Kidney (tissue), 14 donors: ENCODE results near the gene LYZ. TPM values are rescaled to one million over a fixed set of nuclear protein-coding genes. Genes with fewer than 3 reads are reported as not detected.

Experiments used
- DNase-seq, 5 donors: peaks; one replicate each; pipeline ENCODE4 v3.0.0-alpha.2; 2013 to 2020
- FAIRE-seq: peaks from 2 replicates; lab custom pipeline; 2012; peaks lifted over from hg19 to GRCh38; lab: Jason Lieb, UNC
- H3K27ac ChIP-seq, 2 donors: one replicate each; pipeline ENCODE4 v1.7.0; 2013; ENCODE audit warnings: low read depth in 2 of 2, low read length in 2 of 2, inconsistent platforms in 1 of 2
- H3K27me3 ChIP-seq: one replicate; pipeline ENCODE4 v1.7.1; 2013; ENCODE audit warnings: low read length, inconsistent platforms; ENCODE audit not compliant: control insufficient read depth, insufficient read depth
- H3K36me3 ChIP-seq, 3 donors: one replicate each; pipeline versions ENCODE4 v1.7.0 to v1.7.1; 2013; ENCODE audit warnings: low read length in 3 of 3, control low read depth in 1 of 3, inconsistent platforms in 1 of 3; ENCODE audit not compliant: insufficient read depth in 3 of 3, control insufficient read depth in 2 of 3
- H3K4me1 ChIP-seq, 3 donors: one replicate each; pipeline versions ENCODE4 v1.7.0 to v1.7.1; 2013; ENCODE audit warnings: low read length in 3 of 3, inconsistent platforms in 1 of 3, low read depth in 1 of 3; ENCODE audit not compliant: control insufficient read depth in 2 of 3, insufficient read depth in 2 of 3
- H3K4me3 ChIP-seq, 3 donors: one replicate each; pipeline versions ENCODE4 v1.7.0 to v1.8.1; 2013; ENCODE audit warnings: low read length in 3 of 3, control low read depth in 1 of 3, inconsistent platforms in 1 of 3
- H3K9ac ChIP-seq, 3 donors: one replicate each; pipeline versions ENCODE4 v1.7.0 to v1.7.1; 2013; ENCODE audit warnings: low read length in 3 of 3, control low read depth in 1 of 3, inconsistent platforms in 1 of 3
- H3K9me3 ChIP-seq, 3 donors: one replicate each; pipeline versions ENCODE4 v1.7.0 to v1.7.1; 2013; ENCODE audit warnings: low read length in 3 of 3, control low read depth in 1 of 3, inconsistent platforms in 1 of 3; ENCODE audit not compliant: control insufficient read depth in 2 of 3, insufficient read depth in 1 of 3
- intact Hi-C: fragments of 100-400 bp; cut with DNase I; formaldehyde crosslinking; loops from one replicate; pipeline ENCODE4 v1.11.1; 2022
- polyA plus RNA-seq: library from polyadenylated mRNA; stranded (reverse); fragments of 350-450 nt; fragmentation: Illumina TruSeq; extraction: RNeasy Lipid Tissue Mini Kit (QIAGEN cat#74804); gene quantifications from one replicate; pipeline ENCODE4 v1.2.3, GENCODE V29; 2014; ENCODE audit warnings: low read depth, low replicate concordance; ENCODE audit not compliant: insufficient read depth
- total RNA-seq: library from RNA; stranded (reverse); fragmentation: NEBNext Ultra II Directional; extraction: Animal tissue kit (Norgen Biotek cat#: 25700); gene quantifications from one replicate; pipeline ENCODE4 v1.2.1, GENCODE V29; 2021
- TF ChIP-seq, protein P1 (sequence below): IDR thresholded peaks from 3 replicates; pipeline ENCODE4 v1.5.1; 2012; ENCODE audit warnings: mild to moderate bottlenecking, moderate library complexity, borderline replicate concordance; ENCODE audit not compliant: insufficient read depth; ENCODE audit errors: extremely low read depth
- donor health status: control.
- donor health status: control.
- donor health status: control.
- donor health status: control.
- donor health status: control.
- donor health status: DM: yes; HTN: yes; CAD: no.
- donor health status: Normal renal cell carcinoma (clear cell type).

The LYZ gene
- total and polyA plus RNA-seq, 2 donors from 2014 or later, result 7.1 to 70.9 TPM

DNA sequence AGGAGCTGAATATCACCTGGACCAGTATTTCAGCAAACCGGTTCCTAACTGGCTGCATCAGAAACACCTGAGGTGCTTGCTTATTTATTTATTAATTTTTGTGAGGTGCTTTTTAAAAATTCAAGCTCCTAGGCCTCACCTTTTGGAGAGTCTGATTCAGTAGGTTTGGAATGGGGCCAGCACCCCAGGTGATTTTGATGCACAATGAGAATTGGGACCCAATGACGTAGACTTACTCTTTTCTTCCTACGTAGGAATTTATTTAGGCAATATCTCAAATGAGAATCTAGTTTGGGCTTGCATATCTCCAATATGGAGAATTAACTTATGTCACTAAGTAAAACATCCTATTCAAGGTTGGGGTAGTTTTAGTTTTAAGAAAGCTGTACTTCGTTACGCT lies 18.6 kb downstream of the LYZ start:
- FAIRE-seq (no peak), DNase-seq (peak in 1 of 5 donors; percentile 12)
- intact Hi-C loops, result no loop called here
- TF ChIP-seq, protein P1, sequence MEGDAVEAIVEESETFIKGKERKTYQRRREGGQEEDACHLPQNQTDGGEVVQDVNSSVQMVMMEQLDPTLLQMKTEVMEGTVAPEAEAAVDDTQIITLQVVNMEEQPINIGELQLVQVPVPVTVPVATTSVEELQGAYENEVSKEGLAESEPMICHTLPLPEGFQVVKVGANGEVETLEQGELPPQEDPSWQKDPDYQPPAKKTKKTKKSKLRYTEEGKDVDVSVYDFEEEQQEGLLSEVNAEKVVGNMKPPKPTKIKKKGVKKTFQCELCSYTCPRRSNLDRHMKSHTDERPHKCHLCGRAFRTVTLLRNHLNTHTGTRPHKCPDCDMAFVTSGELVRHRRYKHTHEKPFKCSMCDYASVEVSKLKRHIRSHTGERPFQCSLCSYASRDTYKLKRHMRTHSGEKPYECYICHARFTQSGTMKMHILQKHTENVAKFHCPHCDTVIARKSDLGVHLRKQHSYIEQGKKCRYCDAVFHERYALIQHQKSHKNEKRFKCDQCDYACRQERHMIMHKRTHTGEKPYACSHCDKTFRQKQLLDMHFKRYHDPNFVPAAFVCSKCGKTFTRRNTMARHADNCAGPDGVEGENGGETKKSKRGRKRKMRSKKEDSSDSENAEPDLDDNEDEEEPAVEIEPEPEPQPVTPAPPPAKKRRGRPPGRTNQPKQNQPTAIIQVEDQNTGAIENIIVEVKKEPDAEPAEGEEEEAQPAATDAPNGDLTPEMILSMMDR, result no peak
- Histone ChIP-seq H3K27ac (no peak overlapping the region), H3K9ac (no peak overlapping the region), H3K36me3 (peaks cover 4 to 7% (median 5%) of the 10 kb centered on the region in 3 donors), H3K9me3 (no peaks in the 10 kb centered on the region), H3K4me3 (no peak overlapping the region), H3K27me3 (no peaks in the 10 kb centered on the region), H3K4me1 (no peaks in the 10 kb centered on the region)

DNA sequence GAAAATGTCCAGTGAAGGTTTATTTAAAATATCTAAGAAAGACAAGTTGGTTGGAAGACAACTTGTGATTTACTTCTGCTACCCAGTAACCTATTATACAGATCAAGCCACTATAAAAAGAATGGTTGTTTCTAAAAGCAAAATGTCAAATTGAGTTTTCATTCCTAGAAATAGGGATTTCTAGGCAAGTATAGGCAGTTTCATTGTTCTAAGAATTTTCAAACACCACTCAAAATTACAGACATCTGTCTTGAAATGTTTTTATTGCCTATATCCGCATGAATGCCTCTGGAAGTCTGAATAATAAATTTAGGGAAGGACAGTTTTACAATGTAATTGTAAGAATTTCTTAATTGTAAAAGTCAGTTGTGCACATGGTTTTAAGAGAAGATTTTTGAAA lies 20.0 kb downstream of the LYZ start:
- peak in 1 of 5 donors; percentile 17 for DNase-seq
- Histone ChIP-seq H3K9ac (no peak overlapping the region), H3K27ac (no peak overlapping the region), H3K4me1 (no peaks in the 10 kb centered on the region), H3K4me3 (no peak overlapping the region), H3K9me3 (no peaks in the 10 kb centered on the region), H3K27me3 (no peaks in the 10 kb centered on the region), H3K36me3 (peaks cover 4 to 9% (median 5%) of the 10 kb centered on the region in 3 donors)
- no peak for FAIRE-seq
- TF ChIP-seq, protein P1, result no peak
- intact Hi-C loops, result no loop called here

DNA sequence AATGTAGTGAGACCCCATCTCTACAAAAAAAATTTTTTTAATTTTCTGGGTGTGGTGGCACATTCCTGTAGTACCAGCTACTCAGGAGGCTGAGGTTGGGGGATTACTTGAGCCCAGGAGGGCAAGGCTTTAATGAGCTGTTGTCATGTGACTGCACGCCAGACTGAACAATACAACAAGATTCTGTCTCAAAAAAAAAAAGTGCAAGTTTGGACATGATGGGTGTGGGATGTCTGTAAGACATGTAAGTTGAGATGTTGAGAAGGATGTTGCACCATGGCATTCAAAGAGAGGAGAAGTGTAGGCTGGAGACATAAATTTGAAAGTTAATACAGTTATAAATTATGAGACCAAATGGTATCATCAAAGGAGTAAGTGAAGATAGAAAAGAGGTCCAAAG lies 34.9 kb downstream of the LYZ start:
- FAIRE-seq, result no peak
- no peaks in the 10 kb centered on the region for H3K9me3 ChIP-seq

More for the DNA sequence above, 34.9 kb downstream of the LYZ start:
- no peaks in the 10 kb centered on the region for H3K4me1 ChIP-seq
- no peak overlapping the region for H3K27ac ChIP-seq
- H3K9ac ChIP-seq, result no peak overlapping the region
- no peaks in the 10 kb centered on the region for H3K27me3 ChIP-seq
- intact Hi-C loops, result no loop called here
- H3K4me3 ChIP-seq, result no peak overlapping the region
- TF ChIP-seq, protein P1, result no peak
- no peak for DNase-seq
- peaks cover 0 to 2% (median 0%) of the 10 kb centered on the region in 3 donors for H3K36me3 ChIP-seq
